ENCODE measurements around the gene FHOD3. TPM values are rescaled to one million over a fixed set of nuclear protein-coding genes. Genes with fewer than 3 reads are reported as not detected.

The FHOD3 gene
- total RNA-seq, 1 experiment from 2014 or later: 0.34 TPM

DNA sequence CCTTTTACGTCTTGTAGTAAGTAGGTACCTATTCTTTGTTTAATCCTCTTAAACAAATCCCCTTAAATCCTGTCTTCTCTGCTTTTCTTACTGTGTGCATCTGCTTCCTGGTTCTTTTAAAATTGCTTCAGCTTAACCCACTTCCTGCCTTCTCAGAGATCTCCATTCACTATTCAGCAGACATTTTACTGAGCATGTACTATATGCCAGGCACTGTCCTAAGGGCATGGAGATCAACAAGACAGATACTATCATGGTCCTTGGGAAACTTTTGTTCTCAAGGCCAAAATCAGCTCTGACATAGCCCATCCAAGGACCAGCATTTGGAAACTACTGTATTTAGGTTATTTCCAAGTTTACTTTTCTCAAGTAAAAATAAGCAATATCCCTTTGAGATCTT lies 303.8 kb downstream of the FHOD3 start:
- Histone ChIP-seq H3K27ac (ENCODE audit: low read depth, low read length, poor library complexity, severe bottlenecking) (no peak overlapping the region), H3K36me3 (ENCODE audit: insufficient read depth, low read length, poor library complexity, severe bottlenecking) (no peaks in the 10 kb centered on the region), H3K4me3 (ENCODE audit: low read depth, low read length, poor library complexity, severe bottlenecking) (no peak overlapping the region), H3K9me3 (ENCODE audit: low read depth, low read length, poor library complexity, severe bottlenecking) (no peaks in the 10 kb centered on the region), H3K27me3 (replicated peaks; ENCODE audit: insufficient read depth, low read depth, low read length, poor library complexity) (no peaks in the 10 kb centered on the region), H3K4me1 (ENCODE audit: insufficient read depth, low read length, poor library complexity, severe bottlenecking) (no peaks in the 10 kb centered on the region)
- no peak for DNase-seq (ENCODE audit: low spot score)
- intact Hi-C loops (cut with micrococcal nuclease; ENCODE audit: unreplicated experiment): no loop called here
- POLR2A ChIA-PET (ENCODE audit: low non-redundant PET): no interaction called here
- BruUV-seq (replicated peaks): no TSS peak
- CTCF ChIA-PET: no interaction called here
- TF ChIP-seq, protein P1, sequence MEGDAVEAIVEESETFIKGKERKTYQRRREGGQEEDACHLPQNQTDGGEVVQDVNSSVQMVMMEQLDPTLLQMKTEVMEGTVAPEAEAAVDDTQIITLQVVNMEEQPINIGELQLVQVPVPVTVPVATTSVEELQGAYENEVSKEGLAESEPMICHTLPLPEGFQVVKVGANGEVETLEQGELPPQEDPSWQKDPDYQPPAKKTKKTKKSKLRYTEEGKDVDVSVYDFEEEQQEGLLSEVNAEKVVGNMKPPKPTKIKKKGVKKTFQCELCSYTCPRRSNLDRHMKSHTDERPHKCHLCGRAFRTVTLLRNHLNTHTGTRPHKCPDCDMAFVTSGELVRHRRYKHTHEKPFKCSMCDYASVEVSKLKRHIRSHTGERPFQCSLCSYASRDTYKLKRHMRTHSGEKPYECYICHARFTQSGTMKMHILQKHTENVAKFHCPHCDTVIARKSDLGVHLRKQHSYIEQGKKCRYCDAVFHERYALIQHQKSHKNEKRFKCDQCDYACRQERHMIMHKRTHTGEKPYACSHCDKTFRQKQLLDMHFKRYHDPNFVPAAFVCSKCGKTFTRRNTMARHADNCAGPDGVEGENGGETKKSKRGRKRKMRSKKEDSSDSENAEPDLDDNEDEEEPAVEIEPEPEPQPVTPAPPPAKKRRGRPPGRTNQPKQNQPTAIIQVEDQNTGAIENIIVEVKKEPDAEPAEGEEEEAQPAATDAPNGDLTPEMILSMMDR (conservative IDR thresholded peaks at IDR 0.05; ENCODE audit: low read depth, low read length): no peak
- no peak for TF ChIP-seq EZH2 (IDR thresholded peaks at IDR 0.05; ENCODE audit: borderline replicate concordance, low read depth, low read length, poor library complexity, severe bottlenecking)

DNA sequence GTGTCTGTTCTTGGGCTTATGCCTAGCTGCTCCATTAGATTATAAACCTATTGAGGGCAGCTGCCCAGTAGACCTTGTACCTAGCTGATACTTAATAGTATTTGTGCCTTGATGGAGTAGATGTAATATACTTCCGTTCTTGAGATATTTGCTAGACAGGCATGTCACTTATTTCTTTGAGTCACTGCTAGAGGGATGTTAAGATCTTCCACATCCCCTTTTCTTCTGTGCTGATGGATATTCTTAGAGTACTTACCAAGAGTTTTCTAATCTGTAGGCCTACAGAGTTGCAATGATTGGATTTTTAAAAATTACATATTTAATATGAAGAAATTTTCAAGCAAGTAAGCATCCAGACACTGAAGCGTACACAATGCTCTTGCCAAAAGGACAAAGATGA lies 304.6 kb downstream of the FHOD3 start:
- no peaks in the 10 kb centered on the region for H3K27me3 ChIP-seq (replicated peaks; ENCODE audit: insufficient read depth, low read depth, low read length, poor library complexity)
- no peak overlapping the region for H3K4me3 ChIP-seq (ENCODE audit: low read depth, low read length, poor library complexity, severe bottlenecking)
- TF ChIP-seq, protein P1 (conservative IDR thresholded peaks at IDR 0.05; ENCODE audit: low read depth, low read length): no peak
- TF ChIP-seq EZH2 (IDR thresholded peaks at IDR 0.05; ENCODE audit: borderline replicate concordance, low read depth, low read length, poor library complexity, severe bottlenecking): no peak
- H3K27ac ChIP-seq (ENCODE audit: low read depth, low read length, poor library complexity, severe bottlenecking): no peak overlapping the region
- POLR2A ChIA-PET (ENCODE audit: low non-redundant PET): no interaction called here
- no peak for DNase-seq (ENCODE audit: low spot score)
- no TSS peak for BruUV-seq (replicated peaks)
- no peaks in the 10 kb centered on the region for H3K4me1 ChIP-seq (ENCODE audit: insufficient read depth, low read length, poor library complexity, severe bottlenecking)
- CTCF ChIA-PET: no interaction called here
- intact Hi-C loops (cut with micrococcal nuclease; ENCODE audit: unreplicated experiment): no loop called here
- no peaks in the 10 kb centered on the region for H3K9me3 ChIP-seq (ENCODE audit: low read depth, low read length, poor library complexity, severe bottlenecking)
- H3K36me3 ChIP-seq (ENCODE audit: insufficient read depth, low read length, poor library complexity, severe bottlenecking): no peaks in the 10 kb centered on the region

DNA sequence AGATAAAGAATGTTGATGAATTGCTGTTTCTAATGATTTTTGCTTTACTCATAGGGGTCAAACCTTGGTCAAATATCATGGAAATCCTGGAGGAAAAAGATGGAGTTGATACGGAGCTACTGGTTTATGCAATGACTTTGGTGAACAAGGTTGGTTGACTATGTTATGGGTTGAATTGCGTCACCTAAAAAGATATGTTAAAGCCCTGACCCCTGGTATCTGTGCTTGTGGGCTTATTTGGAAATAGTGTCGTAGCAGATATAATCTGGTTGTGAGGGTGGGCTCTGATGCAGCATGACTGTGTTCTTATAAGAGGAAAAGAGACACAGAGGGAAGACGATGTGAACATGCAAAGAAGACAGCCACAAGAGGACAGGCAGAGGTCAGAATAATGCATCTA lies 305.1 kb downstream of the FHOD3 start:
- no peak overlapping the region for H3K27ac ChIP-seq (ENCODE audit: low read depth, low read length, poor library complexity, severe bottlenecking)
- H3K36me3 ChIP-seq (ENCODE audit: insufficient read depth, low read length, poor library complexity, severe bottlenecking): no peaks in the 10 kb centered on the region
- H3K4me1 ChIP-seq (ENCODE audit: insufficient read depth, low read length, poor library complexity, severe bottlenecking): no peaks in the 10 kb centered on the region
- POLR2A ChIA-PET (ENCODE audit: low non-redundant PET): no interaction called here
- no peaks in the 10 kb centered on the region for H3K9me3 ChIP-seq (ENCODE audit: low read depth, low read length, poor library complexity, severe bottlenecking)
- H3K27me3 ChIP-seq (replicated peaks; ENCODE audit: insufficient read depth, low read depth, low read length, poor library complexity): no peaks in the 10 kb centered on the region
- intact Hi-C loops (cut with micrococcal nuclease; ENCODE audit: unreplicated experiment): no loop called here
- no peak overlapping the region for H3K4me3 ChIP-seq (ENCODE audit: low read depth, low read length, poor library complexity, severe bottlenecking)
- BruUV-seq (replicated peaks): no TSS peak
- TF ChIP-seq, protein P1 (conservative IDR thresholded peaks at IDR 0.05; ENCODE audit: low read depth, low read length): no peak
- no peak for TF ChIP-seq EZH2 (IDR thresholded peaks at IDR 0.05; ENCODE audit: borderline replicate concordance, low read depth, low read length, poor library complexity, severe bottlenecking)
- DNase-seq (ENCODE audit: low spot score): no peak
- CTCF ChIA-PET: no interaction called here

Data from A673 (cell line).